ENCODE data around the gene RIPK1.

Gene RIPK1

DNA sequence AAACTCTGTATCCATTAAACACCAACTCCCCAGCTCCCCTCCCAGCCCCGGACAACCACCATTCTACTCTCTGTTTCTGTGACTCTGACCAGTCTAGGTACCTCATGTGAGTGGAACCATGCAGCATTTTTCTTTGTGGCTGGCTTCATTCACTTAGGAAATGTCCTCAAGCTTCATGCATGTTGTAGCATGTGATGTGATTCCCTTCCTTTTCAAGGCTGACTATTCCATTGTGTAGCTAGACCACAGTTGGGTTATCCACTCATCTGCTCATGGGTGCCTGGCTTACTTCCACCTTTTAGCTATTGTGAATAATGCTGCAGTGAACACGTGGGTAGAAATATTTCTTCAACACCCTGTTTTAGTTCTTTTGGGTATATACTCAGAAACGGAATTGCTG is 41.5 kb downstream of the RIPK1 start:
- TF ChIP-seq GATA3 (IDR thresholded peaks at IDR 0.05; ENCODE audit: low read depth, low read length) (no peak), GATA2 (IDR thresholded peaks at IDR 0.05; ENCODE audit: low read depth, low read length) (no peak)

DNA sequence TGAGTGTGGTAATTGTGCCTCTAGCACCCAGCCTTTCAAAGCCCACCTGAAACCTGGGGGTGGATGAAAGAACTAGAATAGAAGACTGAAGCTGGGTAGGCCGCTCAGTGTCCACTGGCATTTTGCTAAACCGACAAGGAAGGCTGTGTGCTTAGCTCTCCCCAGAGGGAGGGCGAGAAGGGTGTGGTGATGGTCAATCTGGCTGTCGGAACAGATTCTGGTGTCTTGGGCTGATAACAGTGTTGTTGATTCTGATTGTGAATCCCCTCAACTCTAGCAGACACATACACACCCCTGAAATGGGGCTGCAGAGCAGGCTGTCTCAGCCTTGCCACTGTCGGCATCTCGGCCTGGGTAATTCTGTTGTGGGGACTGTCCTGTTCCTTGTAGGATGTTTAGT is 46.1 kb downstream of the RIPK1 start:
- TF ChIP-seq GATA2 (IDR thresholded peaks at IDR 0.05; ENCODE audit: low read depth, low read length) (no peak), GATA3 (IDR thresholded peaks at IDR 0.05; ENCODE audit: low read depth, low read length) (no peak)

DNA sequence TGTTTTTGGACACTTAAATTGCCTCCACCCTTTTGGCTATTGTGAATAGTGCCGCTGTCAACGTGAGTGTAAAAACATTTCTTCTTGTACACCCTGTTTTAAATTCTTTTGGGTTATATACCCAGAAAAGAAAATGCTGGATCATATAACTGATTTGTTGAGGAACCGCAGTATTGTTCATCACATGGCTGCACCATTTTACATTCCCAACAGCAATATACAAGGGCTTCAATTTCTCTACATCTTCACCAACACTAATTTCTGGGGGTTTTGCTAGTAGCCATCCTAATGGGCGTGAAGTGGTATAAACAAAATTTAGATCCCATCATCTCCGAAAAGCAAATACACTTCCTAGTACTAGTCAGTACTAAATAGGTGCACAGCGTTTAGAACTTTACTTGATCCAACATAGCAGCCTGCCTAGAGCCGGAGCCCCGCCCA is 49.6 kb downstream of the RIPK1 start:
- no peak for TF ChIP-seq GATA3 (IDR thresholded peaks at IDR 0.05; ENCODE audit: low read depth, low read length)

DNA sequence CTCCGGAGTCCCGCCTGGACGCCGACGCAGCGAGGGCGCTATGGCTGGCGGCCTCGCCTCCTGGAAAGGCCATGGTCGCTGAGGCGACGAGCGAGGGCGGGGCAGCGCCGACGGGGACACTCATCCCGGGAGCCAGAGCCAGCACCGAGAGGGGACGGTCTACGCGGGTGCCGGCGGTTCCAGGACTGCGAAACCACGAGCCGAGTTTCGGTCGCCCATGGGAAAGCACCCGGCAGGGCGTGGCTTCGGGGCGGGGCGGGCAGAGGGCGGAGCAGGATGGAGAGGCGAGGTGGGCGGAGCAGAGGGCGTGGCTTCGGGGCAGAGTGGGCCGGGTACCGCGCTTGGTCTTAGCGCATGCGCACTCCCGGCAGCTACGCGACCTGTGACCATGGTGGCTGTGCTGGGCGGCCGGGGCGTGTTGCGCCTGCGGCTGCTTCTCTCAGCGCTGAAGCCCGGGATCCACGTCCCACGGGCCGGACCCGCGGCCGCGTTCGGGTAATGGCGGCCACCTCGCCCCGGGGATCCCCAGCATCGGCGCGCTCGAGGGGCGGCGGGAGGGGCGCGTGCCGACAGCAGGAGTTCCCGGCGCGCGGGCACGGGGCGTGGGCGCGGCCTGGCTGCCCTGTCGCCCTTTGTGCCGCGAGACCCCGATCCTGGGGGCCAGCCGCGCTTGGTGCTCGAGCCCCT is 50.2 kb downstream of the RIPK1 start, which contains the start of gene BPHL:
BPHL (plus strand) TSS at position 359 of the 687 bp plus-strand sequence; CDS start at position 389, 30 bp downstream.
- TF ChIP-seq GATA2 (IDR thresholded peaks at IDR 0.05; ENCODE audit: low read depth, low read length) (no peak), GATA3 (IDR thresholded peaks at IDR 0.05; ENCODE audit: low read depth, low read length) (no peak)

DNA sequence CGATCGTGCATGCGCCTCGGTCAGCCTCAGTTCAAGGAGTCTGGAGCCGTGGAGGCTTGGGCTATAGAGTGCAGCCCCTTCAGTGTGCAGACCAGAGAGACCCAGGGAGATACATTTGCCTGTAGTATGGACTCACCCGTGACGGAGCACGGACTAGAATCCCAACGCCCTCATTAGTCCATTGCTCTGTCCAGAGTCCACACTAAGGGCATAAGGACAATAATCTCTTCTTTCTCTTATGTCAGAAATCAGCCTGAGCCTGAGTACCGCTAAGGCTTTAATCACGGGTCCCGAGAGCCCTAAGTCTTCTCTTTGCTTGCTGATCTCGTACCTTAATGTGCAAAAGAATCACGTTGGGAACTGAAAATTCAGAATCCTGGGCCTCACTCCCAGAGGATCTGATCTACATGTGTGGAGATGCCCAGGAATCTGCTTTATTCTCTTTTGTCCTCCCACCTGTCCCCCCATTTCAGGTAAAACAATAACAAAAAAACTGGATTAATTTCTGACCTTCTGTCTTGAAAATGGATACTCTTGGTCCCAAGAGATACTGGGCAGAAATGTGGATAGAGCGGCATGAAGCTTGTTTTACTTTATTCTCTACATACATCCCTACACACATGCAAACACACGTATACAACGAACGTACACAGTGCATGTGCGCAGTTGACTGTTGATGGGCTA is 50.9 kb downstream of the RIPK1 start:
- no peak for TF ChIP-seq GATA3 (IDR thresholded peaks at IDR 0.05; ENCODE audit: low read depth, low read length)
- TF ChIP-seq GATA2 (IDR thresholded peaks at IDR 0.05; ENCODE audit: low read depth, low read length) = no peak

DNA sequence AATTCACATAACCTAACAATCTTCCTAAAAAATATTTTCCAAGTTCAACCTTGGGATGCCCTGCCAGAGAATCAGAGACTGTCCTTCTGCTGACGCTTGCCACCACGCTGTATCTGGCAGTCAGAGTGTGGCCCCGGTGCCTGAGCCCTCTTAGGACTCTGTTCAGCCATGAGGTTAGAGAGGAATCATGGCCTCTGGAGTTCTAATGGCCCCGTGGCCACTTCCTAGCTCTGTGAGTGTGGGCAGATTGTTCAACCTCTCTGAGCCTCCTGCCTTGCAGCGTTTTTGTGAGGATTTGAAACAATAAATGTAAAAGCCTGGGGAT is 52.4 kb downstream of the RIPK1 start:
- TF ChIP-seq GATA3 (IDR thresholded peaks at IDR 0.05; ENCODE audit: low read depth, low read length) (no peak), GATA2 (IDR thresholded peaks at IDR 0.05; ENCODE audit: low read depth, low read length) (no peak)

DNA sequence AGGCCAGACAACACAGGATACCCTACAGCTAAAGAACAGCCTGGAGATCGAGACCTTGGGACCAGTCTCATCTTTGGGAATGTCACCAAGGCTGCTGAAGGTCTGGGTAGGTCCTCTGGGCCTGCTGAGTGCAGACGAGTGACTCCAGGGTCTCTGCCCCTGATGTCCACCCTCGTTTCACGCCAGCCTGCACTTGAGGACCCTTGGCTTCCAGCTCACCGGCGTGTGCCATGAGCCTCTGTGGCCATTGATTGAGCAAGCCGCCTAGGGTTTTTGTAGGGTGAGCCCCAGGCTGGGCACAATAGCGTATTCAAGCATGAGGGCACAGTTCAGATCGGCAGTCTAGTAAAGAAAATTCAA is 54.5 kb downstream of the RIPK1 start:
- TF ChIP-seq GATA3 (IDR thresholded peaks at IDR 0.05; ENCODE audit: low read depth, low read length) (no peak), GATA2 (IDR thresholded peaks at IDR 0.05; ENCODE audit: low read depth, low read length) (no peak)

DNA sequence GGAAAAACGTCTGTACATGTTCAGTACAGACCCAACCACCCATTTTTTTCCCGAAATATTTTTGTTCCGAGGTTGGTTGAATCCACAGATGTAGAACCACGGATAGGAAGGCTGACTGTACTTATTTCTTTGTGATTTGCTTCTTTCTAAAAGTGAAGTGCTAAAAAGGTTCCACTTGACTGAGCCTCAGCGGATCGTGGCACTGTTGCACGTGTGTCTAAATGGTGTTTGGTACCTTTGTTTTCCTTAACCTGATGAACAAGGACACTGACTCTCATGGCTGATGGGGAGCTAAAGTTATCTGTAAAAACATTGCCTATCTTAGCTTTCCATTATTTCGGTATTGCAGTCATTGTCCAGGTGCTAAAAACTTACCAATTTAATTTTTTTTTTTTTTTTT is 56.4 kb downstream of the RIPK1 start:
- TF ChIP-seq GATA3 (IDR thresholded peaks at IDR 0.05; ENCODE audit: low read depth, low read length) (no peak), GATA2 (IDR thresholded peaks at IDR 0.05; ENCODE audit: low read depth, low read length) (no peak)

DNA sequence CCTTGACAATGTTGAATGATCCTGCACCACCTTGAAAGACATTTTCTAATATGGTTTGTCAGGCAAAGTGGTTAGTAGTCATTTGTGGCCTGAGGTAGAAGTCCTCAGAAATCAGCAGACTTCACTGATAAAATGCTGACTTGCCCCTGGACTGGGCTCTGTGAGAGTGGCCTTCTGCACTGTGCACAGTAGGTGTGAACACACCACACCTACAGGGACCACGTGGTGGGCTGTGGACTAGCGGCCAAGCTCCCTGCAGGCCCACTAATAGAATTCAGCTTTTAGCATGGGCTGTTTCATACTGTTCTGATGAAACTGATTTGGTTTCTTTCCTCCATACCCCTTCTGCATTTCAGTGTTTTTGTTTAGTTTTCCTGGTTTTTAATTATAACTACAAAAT is 57.5 kb downstream of the RIPK1 start:
- TF ChIP-seq GATA3 (IDR thresholded peaks at IDR 0.05; ENCODE audit: low read depth, low read length) (no peak), GATA2 (IDR thresholded peaks at IDR 0.05; ENCODE audit: low read depth, low read length) (no peak)

DNA sequence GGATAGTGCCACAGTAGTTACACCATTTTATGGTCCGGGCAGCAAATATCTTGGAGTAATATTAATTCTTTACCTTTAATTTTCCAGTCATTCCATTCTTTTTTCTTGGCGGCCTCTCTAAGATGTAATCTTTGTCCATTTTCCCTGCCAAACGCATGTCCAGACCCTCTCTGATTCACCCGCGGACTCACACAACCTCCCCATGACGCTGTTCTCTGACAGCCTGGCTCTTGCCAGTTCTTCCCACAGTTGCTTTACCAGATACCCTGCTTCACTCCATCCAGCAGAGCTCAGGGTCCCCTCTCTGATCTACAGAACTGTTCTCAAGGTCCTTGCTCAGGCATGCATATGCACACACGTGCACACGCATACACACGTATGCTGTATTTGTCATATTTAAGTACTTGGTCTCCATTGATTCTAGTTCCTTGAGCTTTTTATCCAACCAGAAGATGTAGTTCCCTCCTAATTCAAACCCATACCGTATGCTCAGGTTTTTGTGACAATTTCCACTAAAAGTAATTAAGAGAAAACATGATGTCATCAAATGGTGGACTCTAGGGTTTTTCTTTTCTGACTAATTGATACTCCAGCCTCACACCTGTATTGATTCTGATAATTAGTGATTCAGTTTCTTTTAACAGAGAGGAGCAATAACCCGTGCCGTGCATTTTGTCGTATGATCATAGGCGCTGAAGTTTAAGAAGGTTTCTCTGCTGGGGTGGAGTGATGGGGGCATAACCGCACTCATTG is 60.2 kb downstream of the RIPK1 start:
- TF ChIP-seq GATA2 (IDR thresholded peaks at IDR 0.05; ENCODE audit: low read depth, low read length) (no peak), GATA3 (IDR thresholded peaks at IDR 0.05; ENCODE audit: low read depth, low read length) (no peak)

DNA sequence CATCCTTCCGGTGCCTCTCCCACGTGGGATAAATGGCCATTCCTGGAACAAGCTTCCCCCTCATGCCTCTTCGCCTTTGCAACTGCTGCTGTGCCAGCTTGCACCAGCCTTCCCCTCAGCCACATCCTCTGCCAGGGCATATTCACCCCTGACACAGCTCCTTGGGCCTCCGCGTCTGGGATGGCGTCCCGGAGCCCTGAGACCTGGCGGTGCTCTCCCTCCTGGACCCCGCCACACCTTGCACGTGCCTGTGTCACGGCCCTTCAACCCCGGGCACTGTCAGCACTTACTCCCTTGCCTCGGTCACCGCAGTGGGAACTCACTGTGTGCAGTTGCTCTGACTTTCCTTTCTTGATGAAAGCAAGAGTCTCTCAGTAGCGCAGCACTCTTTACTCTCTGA is 63.4 kb downstream of the RIPK1 start:
- TF ChIP-seq GATA3 (IDR thresholded peaks at IDR 0.05; ENCODE audit: low read depth, low read length) (no peak), GATA2 (IDR thresholded peaks at IDR 0.05; ENCODE audit: low read depth, low read length) (no peak)

DNA sequence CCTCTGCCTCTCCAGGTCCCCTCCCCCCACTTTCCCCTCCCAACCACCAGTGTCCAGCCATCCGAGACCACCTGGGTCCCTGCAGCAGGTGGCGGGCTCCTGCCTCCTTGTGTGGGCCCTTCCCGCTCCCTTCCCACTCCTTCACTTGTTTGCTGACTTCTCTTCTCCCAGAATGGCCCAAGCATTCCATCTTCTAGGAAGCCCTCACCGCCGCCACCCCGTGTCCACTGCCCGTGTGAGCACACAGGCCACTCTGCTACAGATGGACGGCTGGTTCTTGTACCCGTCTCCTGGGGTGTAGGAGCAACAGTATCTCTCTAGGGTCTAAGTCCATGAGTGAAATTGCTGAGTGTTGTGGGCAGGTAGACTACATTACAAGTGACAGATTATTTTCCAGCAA is 65.2 kb downstream of the RIPK1 start:
- TF ChIP-seq GATA3 (IDR thresholded peaks at IDR 0.05; ENCODE audit: low read depth, low read length) (no peak), GATA2 (IDR thresholded peaks at IDR 0.05; ENCODE audit: low read depth, low read length) (no peak)

DNA sequence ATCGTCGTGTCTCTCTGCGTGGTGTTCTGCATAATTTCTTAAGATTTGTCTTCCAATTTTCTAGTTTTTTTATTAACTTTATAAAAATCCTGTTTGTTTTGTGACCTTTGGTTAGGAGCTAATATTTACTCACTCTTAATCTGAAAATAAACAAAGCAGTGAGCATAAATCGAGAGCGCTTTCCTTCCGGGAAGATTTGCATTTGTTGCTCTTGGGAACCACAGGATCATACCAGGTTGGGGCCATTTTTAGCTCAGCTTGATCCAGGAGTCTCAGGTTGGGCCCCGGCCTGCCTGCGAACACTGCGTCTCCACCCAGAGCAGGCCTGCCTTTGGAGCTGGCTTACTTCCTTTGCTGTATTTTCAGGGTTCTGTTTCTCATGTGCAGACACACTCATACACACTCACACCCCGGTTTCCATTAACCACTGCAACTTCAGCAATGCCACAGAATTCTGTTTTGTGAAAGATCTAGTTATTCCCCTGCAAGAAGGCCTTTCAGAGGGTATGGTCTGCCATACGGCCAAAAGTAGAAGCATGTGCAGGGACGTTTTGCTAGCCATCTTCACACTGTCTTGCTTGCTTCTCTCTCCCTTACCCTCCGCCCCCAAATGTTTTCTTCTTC is 67.5 kb downstream of the RIPK1 start:
- TF ChIP-seq GATA3 (IDR thresholded peaks at IDR 0.05; ENCODE audit: low read depth, low read length) (no peak), GATA2 (IDR thresholded peaks at IDR 0.05; ENCODE audit: low read depth, low read length) (no peak)

DNA sequence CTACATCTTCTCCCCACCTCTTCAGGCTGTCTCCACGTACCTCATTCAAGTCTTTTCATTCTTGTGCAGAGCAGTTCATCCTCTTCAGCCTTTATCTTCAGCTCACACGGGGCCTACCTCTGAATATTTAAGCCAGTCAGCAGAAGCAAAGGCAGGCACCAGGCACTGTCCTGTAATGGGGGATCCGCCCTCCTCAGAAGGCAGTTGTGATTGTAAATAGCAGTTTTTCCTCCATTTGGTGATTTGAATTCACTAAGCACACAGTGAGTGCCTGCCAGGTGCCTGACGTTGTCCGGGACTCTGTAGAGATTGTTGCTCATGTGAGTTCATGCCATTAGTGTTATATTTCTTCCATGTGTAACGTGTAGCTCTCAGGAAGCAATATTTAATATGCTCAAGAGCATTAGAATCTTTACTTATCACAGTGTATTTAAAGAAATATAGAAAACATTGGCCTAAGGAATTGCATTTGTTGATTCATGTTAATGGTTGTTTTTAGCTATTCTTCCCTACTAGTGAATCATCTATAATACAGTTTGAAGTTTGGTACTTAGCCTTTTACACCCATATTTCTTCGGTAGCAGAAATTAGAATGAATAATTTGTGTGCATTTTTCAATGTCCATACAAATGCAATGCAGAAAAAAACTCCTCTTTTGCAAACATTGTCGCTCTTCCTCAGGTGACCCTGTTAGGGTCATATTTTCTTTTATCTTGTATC is 68.2 kb downstream of the RIPK1 start:
- no peak for TF ChIP-seq GATA2 (IDR thresholded peaks at IDR 0.05; ENCODE audit: low read depth, low read length)
- TF ChIP-seq GATA3 (IDR thresholded peaks at IDR 0.05; ENCODE audit: low read depth, low read length) = no peak
